Measurements from ENCODE around the gene PTPN1. TPM values are rescaled to one million over a fixed set of nuclear protein-coding genes. Genes with fewer than 3 reads are reported as not detected.

PTPN1 gene
- total RNA-seq, 4 donors from 2014 or later = 13.8 to 40.4 (median 22.0) TPM

DNA sequence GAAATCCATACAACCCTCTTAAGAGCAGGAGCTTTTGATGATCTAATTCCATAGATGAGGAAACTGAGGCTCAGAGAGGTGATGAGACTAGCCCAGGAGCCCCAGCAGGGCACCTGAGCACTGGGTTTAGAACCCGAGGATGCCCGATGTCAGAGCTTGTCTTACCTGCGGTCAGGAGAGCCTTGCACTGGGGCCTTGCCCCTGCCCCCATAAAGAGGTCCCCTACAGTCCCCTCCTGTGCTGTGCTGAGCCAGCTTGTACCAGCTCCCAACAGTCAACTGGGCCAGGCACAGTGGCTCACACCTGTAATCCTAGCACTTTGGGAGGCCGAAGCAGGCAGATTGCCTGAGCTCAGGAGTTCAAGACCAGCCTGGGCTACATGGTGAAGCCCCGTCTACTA lies 122.5 kb downstream of the PTPN1 start:
- peaks cover 0 to 15% (median 0%) of the 10 kb centered on the region in 4 donors for H3K4me1 ChIP-seq
- H3K27ac ChIP-seq = no peak overlapping the region
- no peak for DNase-seq
- H3K4me3 ChIP-seq = no peak overlapping the region
- H3K9me3 ChIP-seq = no peaks in the 10 kb centered on the region
- TF ChIP-seq POLR2A (IDR thresholded peaks at IDR 0.05) = no peak
- TF ChIP-seq, protein P1, sequence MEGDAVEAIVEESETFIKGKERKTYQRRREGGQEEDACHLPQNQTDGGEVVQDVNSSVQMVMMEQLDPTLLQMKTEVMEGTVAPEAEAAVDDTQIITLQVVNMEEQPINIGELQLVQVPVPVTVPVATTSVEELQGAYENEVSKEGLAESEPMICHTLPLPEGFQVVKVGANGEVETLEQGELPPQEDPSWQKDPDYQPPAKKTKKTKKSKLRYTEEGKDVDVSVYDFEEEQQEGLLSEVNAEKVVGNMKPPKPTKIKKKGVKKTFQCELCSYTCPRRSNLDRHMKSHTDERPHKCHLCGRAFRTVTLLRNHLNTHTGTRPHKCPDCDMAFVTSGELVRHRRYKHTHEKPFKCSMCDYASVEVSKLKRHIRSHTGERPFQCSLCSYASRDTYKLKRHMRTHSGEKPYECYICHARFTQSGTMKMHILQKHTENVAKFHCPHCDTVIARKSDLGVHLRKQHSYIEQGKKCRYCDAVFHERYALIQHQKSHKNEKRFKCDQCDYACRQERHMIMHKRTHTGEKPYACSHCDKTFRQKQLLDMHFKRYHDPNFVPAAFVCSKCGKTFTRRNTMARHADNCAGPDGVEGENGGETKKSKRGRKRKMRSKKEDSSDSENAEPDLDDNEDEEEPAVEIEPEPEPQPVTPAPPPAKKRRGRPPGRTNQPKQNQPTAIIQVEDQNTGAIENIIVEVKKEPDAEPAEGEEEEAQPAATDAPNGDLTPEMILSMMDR (IDR thresholded peaks at IDR 0.05) = no peak
- H3K27me3 ChIP-seq = no peaks in the 10 kb centered on the region
- H3K36me3 ChIP-seq = no peaks in the 10 kb centered on the region

DNA sequence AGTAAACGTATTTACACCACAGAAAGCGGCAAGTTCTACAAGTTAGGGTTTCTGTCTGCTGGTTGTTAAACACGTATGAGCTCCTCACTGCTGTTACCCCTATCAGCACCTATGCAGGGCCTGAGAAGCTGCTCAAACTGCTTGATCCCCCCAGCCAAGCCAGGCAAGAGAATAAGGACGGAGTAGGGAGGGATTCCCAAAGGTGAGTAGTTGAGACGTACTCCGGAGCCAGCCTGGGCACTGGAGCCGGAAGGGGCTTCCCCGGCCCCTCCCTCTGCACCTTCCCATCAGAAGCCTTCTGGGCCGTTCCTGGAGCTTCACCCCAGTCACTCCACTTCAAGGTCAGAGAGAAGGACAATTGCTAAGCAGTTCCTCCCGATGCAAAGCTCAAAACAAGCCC lies 123.2 kb downstream of the PTPN1 start:
- no peaks in the 10 kb centered on the region for H3K9me3 ChIP-seq
- TF ChIP-seq POLR2A (IDR thresholded peaks at IDR 0.05) = no peak
- TF ChIP-seq, protein P1 (IDR thresholded peaks at IDR 0.05) = no peak
- peaks cover 0 to 15% (median 0%) of the 10 kb centered on the region in 4 donors for H3K4me1 ChIP-seq
- H3K36me3 ChIP-seq = no peaks in the 10 kb centered on the region
- no peak overlapping the region for H3K4me3 ChIP-seq
- H3K27me3 ChIP-seq = no peaks in the 10 kb centered on the region
- no peak overlapping the region for H3K27ac ChIP-seq
- DNase-seq = no peak

DNA sequence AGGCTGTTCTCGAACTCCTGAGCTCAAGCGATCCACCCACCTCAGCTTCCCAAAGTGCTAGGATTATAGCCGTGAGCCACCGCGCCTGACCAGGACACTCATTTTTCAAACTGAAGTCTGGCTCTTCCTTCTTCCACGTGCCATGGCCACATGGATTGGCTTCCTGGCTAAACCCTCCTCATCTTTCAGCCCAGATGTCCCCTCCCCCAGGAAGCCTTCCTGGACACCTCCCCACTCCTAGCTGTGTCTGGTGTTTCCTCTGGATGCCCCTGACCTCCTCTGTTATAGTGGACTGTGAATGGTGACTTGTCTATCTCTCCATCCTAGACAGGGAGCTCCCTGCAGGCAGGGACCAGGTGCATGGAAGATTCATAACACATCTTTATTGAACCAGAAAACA lies 124.0 kb downstream of the PTPN1 start:
- Histone ChIP-seq H3K36me3 (no peaks in the 10 kb centered on the region), H3K27ac (no peak overlapping the region), H3K27me3 (no peaks in the 10 kb centered on the region), H3K9me3 (no peaks in the 10 kb centered on the region), H3K4me1 (peaks cover 0 to 15% (median 0%) of the 10 kb centered on the region in 4 donors), H3K4me3 (no peak overlapping the region)
- DNase-seq = no peak
- no peak for TF ChIP-seq POLR2A (IDR thresholded peaks at IDR 0.05)
- TF ChIP-seq, protein P1 (IDR thresholded peaks at IDR 0.05) = no peak

Small RNA genes lying within 50 kb of the gene (small RNA-seq; reads per million reads assigned to genes)
- gene COX6CP2 (0 reads per million in 2 donors), gene MIR1302-5 (0 reads per million in 2 donors), gene MIR645 (0 reads per million in 2 donors), gene RF00019 (0 reads per million in 2 donors)

Other genes with a start within 250 kb of the PTPN1 start
- 10 to 100 TPM in 3 of 4 donors, 1 to 10 TPM in 1; 8.2 to 51.2 (median 20.5) TPM for gene RIPOR3, start 181.2 kb downstream of the PTPN1 start, total RNA-seq
- 10 to 100 TPM in 3 of 4 donors, 1 to 10 TPM in 1; 6.6 to 27.0 (median 18.4) TPM for gene PARD6B, start 221.2 kb downstream of the PTPN1 start, total RNA-seq

Measured in Peyer's patch (tissue), 4 donors.